ENCODE data around the gene EFHB.
A peak's percentile ranks its signal among the peaks of the same experiment; 100 is the strongest.
"Not testable (repeated sequence)": the region's sequence is repeated elsewhere in the genome, so short reads cannot be mapped to it uniquely, and the experiment has no call there.

The EFHB gene

GRCh38 chr3:19960696-19961095 lies 26.7 kb upstream of the EFHB start:
- Histone ChIP-seq H3K36me3 (peaks cover 37% of the 10 kb centered on the region), H3K4me1 (ENCODE audit: control insufficient read depth in 1 of 2, insufficient read depth in 1 of 2, low read depth in 1 of 2, low read length in 1 of 2) (peaks cover 8 to 11% of the 10 kb centered on the region in 2 experiments), H3K27me3 (no peaks in the 10 kb centered on the region), H3K27ac (no peak overlapping the region), H3K4me3 (ENCODE audit: low read depth in 1 of 2, low read length in 1 of 2) (no peak overlapping the region), H3K9me3 (no peaks in the 10 kb centered on the region)
- TF ChIP-seq CTCF (IDR thresholded peaks at IDR 0.05): no peak

- Histone ChIP-seq H3K27ac (no peak overlapping the region), H3K4me1 (ENCODE audit: control insufficient read depth in 1 of 2, insufficient read depth in 1 of 2, low read depth in 1 of 2, low read length in 1 of 2) (peaks cover 7 to 8% of the 10 kb centered on the region in 2 experiments), H3K4me3 (ENCODE audit: low read depth in 1 of 2, low read length in 1 of 2) (no peak overlapping the region), H3K36me3 (peaks cover 49% of the 10 kb centered on the region), H3K9me3 (no peaks in the 10 kb centered on the region), H3K27me3 (no peaks in the 10 kb centered on the region)
- no peak for TF ChIP-seq CTCF (IDR thresholded peaks at IDR 0.05)
Observed at GRCh38 chr3:19959505-19959904, 25.5 kb upstream of the EFHB start.

- H3K36me3 ChIP-seq: peaks cover 63% of the 10 kb centered on the region
- not testable (repeated sequence) for H3K27ac ChIP-seq; H3K27me3 ChIP-seq; H3K4me3 ChIP-seq (ENCODE audit: low read depth in 1 of 2, low read length in 1 of 2); H3K4me1 ChIP-seq (ENCODE audit: control insufficient read depth in 1 of 2, insufficient read depth in 1 of 2, low read depth in 1 of 2, low read length in 1 of 2); H3K9me3 ChIP-seq
Observed at GRCh38 chr3:19957354-19957753, 23.3 kb upstream of the EFHB start.

- Histone ChIP-seq H3K4me3 (ENCODE audit: low read depth in 1 of 2, low read length in 1 of 2) (no peak overlapping the region), H3K9me3 (no peaks in the 10 kb centered on the region), H3K27ac (no peak overlapping the region), H3K4me1 (ENCODE audit: control insufficient read depth in 1 of 2, insufficient read depth in 1 of 2, low read depth in 1 of 2, low read length in 1 of 2) (peaks cover under 1 to 6% of the 10 kb centered on the region in 2 experiments), H3K27me3 (no peaks in the 10 kb centered on the region), H3K36me3 (peaks cover 68% of the 10 kb centered on the region)
- no peak for TF ChIP-seq CTCF (IDR thresholded peaks at IDR 0.05)
Observed at GRCh38 chr3:19954676-19955075, 20.7 kb upstream of the EFHB start.

GRCh38 chr3:19950316-19950715 lies 16.3 kb upstream of the EFHB start:
- H3K36me3 ChIP-seq: peaks cover 45% of the 10 kb centered on the region
- no peaks in the 10 kb centered on the region for H3K27me3 ChIP-seq
- H3K4me3 ChIP-seq (ENCODE audit: low read depth in 1 of 2, low read length in 1 of 2): no peak overlapping the region
- no peak overlapping the region for H3K27ac ChIP-seq
- no peaks in the 10 kb centered on the region for H3K9me3 ChIP-seq
- no peak for TF ChIP-seq CTCF (IDR thresholded peaks at IDR 0.05)
- H3K4me1 ChIP-seq (ENCODE audit: control insufficient read depth in 1 of 2, insufficient read depth in 1 of 2, low read depth in 1 of 2, low read length in 1 of 2): peaks cover 26 to 34% of the 10 kb centered on the region in 2 experiments

- peaks cover 26 to 34% of the 10 kb centered on the region in 2 experiments for H3K4me1 ChIP-seq (ENCODE audit: control insufficient read depth in 1 of 2, insufficient read depth in 1 of 2, low read depth in 1 of 2, low read length in 1 of 2)
- no peaks in the 10 kb centered on the region for H3K27me3 ChIP-seq
- peaks cover 24% of the 10 kb centered on the region for H3K36me3 ChIP-seq
- no peaks in the 10 kb centered on the region for H3K9me3 ChIP-seq
- no peak for TF ChIP-seq CTCF (IDR thresholded peaks at IDR 0.05)
- H3K4me3 ChIP-seq (ENCODE audit: low read depth in 1 of 2, low read length in 1 of 2): peak overlapping the region; percentile 85 to 97
- peak overlapping the region; percentile 97 for H3K27ac ChIP-seq
Observed at GRCh38 chr3:19948226-19948591, 14.2 kb upstream of the EFHB start.

All from neutrophil (primary cell).